Activated CD4-positive, alpha-beta T cell treated with anti-CD3 and anti-CD28 coated beads for 24 hours (primary cell): Measurements from ENCODE around the gene RALGAPB.
"Not testable (repeated sequence)": the region's sequence is repeated elsewhere in the genome, so short reads cannot be mapped to it uniquely, and the experiment has no call there.

Experiments used
- DNase-seq, 2 donors: peaks; one replicate each; pipeline ENCODE4 v3.0.0-alpha.2; 2020; ENCODE audit warnings: low read depth in 2 of 2

Gene RALGAPB

DNA sequence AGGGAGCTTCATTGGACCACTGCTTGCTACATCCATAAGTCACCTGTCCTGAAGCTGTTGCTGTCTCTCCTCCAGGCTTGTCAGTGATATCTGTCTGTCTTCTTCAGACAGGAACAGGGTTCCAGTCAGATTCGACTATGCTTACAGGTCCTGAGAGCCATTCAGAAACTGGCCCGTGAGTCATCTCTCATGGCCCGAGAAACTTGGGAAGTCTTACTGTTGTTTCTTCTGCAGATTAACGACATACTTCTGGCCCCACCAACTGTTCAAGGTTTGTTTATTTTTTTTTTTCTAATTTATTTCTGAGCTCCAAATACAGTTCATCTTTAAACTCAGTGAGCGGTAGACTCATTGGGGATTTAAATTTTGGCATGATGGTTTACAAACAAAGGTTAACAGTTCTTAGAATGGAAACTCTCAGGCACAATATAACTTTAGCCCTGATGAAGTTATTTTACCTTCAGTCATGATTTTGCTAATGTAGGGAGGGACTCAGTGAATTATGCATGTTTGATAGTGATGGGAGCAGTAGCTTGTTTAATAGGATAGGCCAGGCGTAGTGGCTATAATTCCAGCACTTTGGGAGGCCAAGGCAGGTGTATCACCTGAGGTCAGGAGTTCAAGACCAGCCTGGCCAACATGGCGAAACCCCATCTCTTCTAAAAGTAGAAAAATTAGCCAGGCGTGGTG lies 24.7 kb downstream of the RALGAPB start:
- DNase-seq = no peak

DNA sequence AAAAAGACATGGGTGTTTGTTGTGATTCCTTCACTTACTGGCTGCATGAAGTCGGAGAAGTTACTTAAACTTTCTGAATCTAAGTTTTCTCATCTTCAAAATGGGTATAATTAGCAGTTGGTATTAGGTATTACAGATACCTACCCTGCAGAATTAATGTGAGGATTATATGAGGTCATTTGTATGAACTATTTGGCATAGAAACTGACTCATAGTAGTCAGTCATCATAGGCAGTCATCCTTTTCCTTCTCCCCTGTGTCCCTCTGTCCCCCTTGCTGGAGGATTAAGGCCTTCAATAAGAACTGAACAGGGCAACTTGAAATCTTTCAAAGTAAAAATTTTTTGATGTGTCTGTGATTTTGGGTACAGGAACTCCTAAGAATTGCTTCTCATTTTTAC lies 26.3 kb downstream of the RALGAPB start:
- DNase-seq = no peak

DNA sequence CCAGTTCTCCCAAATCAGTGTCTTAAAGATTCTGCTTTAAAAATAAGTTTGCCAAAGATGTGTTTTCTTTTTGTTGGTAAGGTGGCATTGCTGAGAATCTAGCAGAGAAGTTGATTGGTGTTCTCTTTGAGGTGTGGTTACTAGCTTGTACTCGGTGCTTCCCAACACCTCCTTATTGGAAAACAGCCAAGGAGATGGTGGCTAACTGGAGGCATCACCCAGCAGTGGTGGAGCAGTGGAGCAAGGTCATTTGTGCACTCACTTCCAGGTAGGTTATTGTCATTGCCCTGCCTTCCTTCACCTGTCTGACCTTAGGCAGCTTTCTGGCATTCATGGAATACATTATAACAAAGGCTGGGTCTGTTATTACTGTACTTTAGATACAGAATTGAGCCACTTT lies 26.7 kb downstream of the RALGAPB start:
- no peak for DNase-seq

DNA sequence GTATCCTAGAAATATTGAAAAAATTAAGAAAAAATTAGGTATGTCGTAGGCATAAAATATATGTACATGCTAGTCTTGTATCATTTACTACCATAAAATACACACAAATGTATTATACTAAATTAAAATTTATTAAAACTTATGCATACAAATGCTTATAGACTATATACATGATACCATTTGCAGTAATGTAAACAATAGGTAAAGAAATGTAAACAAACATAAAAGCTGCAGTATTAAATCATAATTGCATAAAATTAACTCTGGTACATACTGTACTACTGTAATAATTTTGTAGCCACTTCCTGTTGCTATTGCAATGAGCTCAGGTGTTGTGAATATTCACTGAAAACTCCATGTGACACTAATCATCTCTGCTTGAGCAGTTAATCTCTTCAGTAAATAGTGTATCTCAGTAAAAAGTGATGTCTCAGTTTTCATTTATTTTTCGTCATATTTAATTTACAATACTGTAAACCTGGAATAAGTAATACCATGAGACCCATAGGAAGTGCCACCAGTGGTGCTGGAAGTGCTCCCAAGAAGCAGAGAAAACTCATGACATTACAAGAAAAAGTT lies 29.3 kb downstream of the RALGAPB start:
- no peak for DNase-seq

DNA sequence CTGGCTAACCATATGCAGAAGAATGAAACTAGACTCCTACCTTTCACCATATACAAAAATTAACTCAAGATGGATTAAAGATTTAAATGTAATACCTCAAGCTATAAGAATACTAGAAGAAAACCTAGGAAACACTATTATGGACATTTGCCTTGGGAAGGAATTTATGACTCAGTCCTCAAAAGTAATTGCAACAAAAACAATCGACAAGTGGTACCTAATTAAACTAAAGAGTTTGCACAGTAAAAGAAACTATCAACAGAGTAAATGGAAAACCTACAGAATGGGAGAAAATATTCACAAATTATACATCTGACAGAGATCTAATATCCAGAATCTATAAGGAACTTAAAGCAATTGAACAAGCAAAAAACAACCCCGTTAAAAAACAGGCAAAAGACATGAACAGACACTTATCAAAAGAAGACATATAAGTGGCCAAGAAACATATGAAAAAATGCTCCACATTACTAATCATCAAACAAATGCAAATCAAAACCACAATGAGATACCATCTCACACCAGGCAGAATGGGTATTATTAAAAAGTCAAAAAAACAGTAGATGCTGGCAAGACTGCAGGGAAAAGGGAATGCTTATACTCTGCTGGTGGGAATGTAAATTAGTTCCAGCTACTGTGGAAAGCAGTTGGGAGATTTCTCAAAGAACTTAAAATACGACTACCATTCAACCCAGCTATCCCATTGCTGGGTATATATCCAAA lies 31.9 kb downstream of the RALGAPB start:
- DNase-seq = no peak

DNA sequence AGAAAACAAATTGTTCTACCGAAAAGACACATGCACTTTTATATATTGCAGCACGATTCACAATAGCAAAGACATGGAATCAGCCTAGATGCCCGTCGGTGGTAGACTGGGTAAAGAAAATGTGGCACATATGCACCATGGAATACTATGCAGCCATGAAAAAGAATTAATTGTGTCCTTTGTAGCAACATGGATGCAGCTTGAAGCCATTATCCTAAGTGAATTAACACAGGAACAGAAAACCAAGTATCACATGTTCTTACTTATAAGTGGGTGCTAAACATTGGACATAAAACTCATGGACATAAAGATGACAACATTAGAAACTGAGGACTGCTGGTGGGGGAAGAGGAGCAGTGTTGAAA lies 32.4 kb downstream of the RALGAPB start:
- no peak for DNase-seq

DNA sequence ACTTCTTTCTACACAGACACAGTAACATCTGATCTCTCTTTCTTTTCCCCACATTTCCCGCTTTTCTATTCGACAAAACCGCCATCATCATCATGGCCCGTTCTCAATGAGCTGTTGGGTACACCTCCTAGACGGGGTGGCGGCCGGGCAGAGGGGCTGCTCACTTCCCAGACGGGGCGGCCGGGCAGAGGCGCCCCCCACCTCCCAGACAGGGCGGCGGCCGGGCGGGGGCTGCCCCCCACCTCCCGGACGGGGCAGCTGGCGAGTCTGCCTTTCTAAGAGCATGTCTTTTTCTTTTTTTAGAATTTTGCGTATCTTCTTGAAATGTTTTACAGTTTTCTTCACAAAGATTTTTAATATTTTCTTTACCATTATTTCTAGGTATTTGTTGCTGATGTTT lies 39.1 kb downstream of the RALGAPB start:
- not testable (repeated sequence) for DNase-seq

DNA sequence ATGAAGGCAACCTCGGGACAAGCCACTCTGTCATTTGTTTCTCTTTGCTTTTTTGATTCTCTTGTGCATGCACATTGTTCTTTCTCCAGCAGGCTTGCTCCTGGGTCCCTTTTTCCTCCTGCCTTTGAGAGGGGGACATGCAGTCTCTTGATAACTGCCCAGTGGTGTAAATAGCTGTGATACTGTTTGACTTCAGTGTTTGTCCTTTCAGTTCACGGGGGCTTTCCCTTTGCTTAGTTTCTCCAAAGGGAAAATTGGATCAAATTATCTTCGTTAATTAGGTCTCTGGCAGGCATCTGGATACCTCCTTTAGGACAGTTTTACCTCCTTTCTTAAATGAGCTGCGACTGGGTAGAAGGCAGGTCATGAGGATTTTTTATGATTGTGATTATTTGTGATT lies 41.5 kb downstream of the RALGAPB start:
- no peak for DNase-seq

DNA sequence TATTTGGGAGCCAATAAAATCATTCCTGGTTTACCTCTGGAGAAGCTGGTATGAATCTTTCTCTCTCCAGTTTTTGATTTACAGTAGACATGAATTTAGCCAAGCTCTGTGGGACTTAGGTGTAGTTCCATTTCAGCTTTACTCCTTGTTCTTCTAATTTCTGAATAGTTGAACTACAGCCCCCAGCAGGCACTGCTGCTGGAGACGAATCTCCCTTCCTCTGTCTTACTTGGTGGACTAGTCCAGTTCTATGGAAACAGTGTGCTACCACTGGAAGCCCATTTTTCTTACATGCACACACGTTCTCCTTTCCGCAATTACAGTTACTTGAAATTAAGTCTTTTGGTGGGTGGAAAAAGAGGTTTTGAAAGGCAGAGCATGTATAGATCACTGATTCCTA lies 42.3 kb downstream of the RALGAPB start:
- DNase-seq = no peak

DNA sequence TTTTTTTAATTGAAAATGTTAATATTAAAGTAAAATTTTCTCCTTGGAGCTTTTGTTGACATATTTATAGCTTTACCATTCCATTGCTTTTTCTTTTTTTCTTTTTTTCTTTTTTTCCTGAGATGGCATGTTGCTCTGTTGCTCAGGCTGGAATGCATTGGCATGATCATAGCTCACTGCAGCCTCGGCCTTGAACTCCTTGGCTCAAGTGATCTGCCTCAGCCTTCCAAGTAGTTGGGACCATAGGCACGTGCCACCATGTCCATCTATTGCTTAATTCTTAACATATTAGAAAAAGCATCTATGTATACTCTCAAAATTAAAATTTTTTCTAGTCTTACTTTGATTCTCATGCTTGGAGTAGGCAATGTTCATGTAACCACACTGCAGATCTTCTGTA lies 43.0 kb downstream of the RALGAPB start:
- DNase-seq = no peak

DNA sequence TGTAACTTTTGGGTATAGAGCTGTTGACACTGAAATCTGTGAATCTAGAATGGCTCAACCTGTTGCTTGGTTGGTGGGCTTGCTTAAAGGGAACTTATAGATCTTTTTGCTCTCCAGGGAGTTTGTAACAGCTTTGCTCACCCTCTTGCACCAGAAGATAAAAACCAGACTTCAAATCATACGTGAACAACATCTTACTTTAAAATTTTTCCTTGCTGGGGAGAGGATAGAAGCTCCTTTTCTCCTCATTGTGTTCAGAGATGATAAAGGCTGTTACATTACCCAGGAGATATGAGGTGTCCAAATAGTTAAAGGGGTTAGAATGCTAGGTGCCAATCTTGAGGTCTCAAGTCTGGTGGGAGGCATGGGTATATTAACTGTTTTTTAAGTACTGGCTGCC lies 46.8 kb downstream of the RALGAPB start:
- DNase-seq = no peak

DNA sequence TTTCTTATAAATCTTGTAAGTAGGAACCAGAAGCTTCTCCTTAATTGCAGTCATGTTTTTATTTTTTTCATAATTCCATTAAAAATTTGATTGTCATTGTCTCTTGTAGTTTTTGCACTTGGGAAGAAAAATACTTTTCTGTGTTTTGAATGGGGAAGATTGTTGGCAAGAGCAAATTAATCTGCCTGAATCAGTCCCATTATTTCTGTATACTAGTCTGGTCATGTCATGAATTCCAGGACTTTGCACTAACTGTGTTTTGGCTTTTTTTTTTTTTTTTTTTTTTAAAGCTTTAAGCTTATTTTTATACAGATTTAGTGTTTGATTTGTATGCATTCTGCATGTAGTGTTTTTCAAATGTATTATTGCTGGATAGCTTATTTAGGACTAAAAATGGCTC lies 47.6 kb downstream of the RALGAPB start:
- DNase-seq = no peak

DNA sequence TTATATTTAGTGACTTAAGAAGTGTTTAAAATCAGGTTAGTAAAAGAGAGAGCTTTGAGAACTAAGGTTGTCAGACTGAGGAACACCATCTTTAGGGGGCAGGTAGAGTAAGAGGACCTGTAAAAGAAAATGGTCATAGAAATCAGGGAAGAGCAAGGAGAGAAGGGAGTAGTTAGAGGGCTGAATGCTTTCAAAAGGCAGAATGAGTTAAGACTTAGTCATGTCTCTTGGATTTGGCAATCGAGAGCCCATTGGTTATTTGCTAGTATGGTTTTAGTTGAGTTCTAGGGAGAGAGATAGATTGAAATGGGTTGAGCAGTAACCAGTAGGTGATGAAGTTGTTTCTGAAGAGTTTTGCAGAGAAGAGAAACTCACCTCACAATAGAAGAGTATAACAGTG lies 51.1 kb downstream of the RALGAPB start:
- DNase-seq = no peak

DNA sequence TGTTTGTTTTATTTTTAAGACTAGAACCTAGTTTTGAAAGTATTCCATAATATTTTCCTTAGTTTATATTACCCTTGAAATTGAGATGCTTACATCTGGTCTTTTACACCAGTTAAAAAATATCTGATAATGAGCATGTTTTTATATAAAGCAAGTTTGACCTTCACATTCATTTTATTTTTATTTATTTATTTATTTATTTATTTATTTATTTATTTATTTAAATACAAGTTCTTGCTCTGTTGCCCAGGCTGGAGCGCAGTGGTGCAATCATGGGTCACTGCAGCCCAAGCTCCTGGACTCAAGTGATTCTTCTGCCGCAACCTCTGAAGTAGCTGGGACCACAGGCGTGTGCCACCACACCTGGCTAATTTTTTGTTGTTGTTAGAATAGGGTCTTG lies 55.5 kb downstream of the RALGAPB start:
- no peak for DNase-seq

DNA sequence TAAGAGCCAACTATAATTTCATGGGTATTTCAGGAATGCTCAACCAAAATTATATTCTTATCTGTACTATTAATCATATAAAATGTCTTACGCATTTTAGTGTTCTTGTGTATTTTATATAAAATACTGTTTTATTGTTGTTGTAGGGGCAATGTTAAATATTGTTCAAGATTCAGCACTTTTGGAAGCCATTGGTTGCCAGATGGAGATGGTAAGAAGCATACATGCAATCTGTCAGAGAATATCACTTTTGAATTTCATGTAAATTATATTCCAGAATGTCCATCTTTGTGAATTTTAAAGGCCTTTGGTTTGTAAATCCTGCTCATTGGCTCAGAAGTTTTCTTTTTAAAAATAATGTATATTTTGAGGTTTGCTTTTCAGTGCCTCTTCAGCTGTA lies 58.4 kb downstream of the RALGAPB start:
- DNase-seq = no peak

DNA sequence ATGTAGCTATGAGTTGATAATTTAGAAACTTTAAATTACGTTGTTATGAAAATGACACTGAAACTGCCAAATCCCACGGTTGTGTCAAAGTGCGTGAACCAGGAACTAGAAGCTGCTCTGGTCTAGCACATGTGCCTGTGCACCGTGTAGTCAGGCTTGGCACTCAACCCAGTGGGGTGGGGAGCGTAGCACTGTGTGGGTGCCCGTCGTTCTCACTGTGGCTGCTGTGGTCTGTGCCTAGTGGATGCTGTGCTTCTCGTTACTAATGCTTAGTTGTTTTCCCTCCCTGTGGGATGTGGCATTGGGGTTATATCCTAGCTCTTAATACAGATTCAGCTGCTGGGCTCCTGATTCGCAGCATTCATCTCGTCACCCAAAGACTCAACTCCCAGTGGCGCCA lies 62.1 kb downstream of the RALGAPB start:
- peak in 1 of 2 donors; percentile 2 for DNase-seq

DNA sequence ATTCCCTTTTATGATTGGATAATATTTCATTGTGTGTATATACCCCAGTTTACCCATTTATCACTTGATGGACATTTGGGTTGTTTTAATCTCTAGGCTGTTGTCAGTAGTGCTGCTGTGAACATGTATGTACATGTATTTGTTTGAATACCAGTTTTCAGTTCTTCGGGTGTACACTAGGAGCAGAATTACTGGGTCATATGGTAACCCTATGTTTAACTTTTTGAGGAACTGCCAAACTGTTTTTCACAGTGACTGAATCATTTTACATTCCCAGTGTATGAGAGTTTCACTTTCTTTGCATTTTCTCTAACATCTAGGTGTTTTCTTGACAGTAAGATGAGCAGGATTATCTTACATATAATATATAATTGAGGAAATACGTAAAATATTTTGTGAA lies 63.7 kb downstream of the RALGAPB start:
- DNase-seq = no peak

DNA sequence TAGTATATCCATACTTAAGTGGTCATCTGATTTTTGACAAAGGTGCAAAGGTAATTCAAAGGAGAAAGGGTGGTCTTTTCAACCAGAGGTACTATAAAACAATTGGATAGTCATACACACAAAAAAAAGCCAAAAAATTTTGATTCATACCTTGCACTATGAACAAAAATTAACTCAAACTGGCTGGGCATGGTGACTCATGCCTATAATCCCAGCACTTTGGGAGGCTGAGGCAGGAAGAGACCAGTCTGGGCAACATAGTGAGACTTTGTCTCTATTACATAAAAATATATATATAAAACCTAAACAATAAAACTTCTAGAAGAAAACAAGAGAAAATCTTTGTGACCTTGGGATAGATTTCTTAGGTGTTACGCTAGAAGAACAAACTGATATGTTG lies 64.5 kb downstream of the RALGAPB start:
- DNase-seq = no peak

DNA sequence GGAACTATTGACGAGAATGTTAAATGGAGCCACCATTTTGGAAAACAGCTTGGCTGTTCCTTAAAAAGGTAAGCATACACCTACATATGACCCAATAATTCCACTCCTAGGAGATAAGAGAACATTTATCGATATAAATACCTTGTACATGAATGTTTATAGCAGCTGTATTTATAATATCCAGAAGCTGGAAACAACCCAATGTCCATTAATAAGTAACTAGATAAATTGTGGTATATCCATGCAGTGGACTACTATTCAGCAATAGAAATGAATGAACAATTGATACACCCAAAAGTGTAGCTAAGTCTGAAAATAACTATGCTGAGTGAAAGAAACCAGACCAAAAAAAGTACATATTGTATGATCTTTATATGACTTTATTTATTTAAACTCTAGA lies 66.1 kb downstream of the RALGAPB start:
- DNase-seq = no peak

DNA sequence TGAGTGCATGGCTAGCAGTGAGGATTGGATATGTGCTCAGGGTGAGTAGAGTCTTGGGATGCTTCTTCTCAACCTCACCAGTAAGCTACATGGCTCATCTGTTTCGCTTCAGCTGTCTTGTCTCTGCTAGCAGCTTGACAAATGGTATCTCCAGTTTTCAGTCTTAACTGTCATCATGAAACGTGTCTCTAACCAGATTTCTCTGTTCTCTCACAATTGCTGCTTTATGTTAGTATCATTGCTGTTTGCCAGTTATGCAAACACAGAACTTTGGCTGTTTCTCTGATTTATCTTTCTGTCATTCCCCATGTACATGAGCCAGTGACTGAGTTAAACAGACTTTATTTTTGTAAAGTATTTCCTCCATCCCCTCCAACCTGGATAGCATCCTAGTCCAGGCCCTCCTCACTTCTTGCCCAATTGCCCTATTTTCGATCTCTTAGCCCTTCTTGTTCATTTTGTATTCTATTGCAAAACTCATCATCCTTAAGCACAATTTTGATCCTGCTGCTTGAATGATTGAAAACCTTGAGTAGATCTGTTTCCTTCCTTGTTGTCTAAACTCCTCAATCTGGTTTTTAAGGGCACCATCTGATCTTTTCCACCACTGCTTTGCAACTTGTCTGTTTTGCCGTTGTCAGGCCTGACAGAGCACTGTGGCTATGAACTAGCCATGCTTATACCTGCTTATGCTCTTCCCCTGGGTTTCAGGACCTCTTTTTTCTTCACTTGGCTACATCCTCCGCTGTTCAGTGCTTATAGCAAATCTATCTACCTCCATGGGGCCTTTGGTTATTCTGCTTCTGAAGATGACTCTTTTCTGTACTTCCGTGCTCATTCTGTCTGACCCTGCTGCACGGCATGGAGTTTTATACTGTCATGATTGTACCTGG lies 70.6 kb downstream of the RALGAPB start:
- DNase-seq = no peak

DNA sequence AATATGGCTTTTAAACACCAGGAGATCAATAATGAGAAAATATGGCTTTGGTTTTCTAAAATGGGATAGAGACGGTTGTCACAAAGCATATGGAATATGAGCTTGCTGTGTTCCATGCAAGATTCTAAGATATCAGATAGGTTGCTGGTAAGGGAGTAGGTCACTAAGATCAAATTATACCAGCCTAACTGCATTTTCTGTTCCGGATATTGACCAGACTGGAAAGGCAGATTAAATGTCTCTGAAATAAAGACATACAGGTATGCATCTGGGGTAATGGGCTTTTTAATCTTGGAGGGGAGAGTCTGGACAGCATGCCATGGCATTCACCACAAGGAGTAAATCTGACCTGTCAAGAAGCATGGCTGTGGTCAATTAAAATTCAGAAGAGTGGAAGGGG lies 73.1 kb downstream of the RALGAPB start:
- DNase-seq = no peak

DNA sequence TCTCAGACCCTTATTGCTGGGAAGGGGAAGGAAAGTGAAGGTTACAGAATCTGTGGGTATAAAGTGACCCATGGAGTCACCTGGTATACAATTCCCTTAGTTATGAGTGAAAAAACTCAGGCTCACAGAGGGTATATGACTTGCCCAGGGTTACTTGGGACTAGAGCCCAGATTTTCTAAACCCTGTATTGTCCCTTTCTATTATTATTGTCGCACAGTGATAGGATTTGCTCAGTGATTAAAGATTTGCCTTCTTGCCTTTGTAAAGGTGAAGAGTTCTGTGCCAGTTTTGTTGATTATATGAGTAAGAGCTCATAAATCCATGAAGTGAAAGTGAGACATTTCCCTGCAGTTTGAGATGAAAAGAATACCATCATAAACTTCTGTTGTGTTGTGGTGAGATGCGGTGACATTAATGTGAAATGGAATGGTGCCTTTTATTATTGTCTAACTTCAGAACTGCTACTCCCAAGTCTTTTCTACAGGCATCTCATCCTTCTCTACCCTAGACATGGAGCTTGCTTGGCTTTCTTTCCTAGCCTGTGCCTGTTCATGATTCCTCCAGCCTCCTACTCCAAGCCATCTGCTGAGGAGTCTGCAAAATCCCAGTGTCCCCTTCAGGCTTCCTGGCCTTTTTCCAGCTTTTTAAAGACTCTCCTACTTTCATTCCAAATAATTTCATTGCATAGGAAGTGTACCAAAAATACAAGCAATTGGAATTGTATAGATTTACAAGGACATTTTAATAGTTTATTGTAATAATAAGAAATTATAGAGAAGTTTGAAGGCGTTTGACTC lies 74.8 kb downstream of the RALGAPB start:
- DNase-seq = no peak
